ENCODE data around the gene MXRA8.
"Not testable (repeated sequence)": the region's sequence is repeated elsewhere in the genome, so short reads cannot be mapped to it uniquely, and the experiment has no call there.

The MXRA8 gene, protein sequence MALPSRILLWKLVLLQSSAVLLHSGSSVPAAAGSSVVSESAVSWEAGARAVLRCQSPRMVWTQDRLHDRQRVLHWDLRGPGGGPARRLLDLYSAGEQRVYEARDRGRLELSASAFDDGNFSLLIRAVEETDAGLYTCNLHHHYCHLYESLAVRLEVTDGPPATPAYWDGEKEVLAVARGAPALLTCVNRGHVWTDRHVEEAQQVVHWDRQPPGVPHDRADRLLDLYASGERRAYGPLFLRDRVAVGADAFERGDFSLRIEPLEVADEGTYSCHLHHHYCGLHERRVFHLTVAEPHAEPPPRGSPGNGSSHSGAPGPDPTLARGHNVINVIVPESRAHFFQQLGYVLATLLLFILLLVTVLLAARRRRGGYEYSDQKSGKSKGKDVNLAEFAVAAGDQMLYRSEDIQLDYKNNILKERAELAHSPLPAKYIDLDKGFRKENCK

DNA sequence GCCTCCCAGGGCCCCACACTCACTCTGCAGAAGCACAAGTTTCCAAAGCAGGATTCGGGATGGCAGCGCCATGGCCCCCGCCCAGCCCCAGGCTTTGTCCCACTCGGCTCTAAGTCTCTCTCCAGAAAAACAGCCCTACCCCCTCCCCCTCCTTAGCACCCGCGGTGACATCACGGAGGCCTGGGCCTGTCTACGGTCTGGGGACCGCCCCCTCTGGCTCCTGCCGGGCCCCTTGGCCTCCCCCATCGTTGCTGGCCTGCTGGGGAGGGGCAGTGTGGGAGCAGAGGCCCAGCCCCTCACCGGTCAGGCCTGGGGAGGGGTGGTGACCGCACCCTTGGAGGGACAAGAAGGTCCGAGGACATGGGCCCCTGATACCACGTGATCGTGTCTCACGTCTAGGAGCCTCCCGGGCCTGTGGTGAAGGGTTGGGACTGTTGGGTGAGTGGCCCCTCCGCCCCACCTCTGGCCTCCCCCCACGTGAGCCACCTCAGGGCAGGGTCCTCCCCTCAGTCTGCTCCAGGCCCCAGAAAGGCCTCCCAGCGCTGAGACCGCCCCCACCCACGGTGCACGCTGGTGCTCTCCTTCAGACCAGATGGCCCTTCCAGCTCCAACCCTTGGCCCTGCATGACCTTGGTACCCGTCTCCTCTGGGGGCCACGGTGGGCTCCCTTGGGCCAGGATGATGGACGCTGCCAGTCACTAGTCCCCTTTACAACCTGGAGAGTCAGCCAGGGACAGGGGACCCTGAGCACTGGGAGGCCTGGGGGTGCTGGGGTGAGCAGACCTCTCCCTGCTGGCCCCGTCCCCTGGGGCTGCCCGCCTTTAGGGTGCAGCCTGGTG lies at the start of gene MXRA8:
Gene MXRA8, minus strand, starts transcription at position 123 of the 839 bp plus-strand sequence. Its CDS starts 51 bp downstream, at position 72.
- no peak for DNase-seq

DNA sequence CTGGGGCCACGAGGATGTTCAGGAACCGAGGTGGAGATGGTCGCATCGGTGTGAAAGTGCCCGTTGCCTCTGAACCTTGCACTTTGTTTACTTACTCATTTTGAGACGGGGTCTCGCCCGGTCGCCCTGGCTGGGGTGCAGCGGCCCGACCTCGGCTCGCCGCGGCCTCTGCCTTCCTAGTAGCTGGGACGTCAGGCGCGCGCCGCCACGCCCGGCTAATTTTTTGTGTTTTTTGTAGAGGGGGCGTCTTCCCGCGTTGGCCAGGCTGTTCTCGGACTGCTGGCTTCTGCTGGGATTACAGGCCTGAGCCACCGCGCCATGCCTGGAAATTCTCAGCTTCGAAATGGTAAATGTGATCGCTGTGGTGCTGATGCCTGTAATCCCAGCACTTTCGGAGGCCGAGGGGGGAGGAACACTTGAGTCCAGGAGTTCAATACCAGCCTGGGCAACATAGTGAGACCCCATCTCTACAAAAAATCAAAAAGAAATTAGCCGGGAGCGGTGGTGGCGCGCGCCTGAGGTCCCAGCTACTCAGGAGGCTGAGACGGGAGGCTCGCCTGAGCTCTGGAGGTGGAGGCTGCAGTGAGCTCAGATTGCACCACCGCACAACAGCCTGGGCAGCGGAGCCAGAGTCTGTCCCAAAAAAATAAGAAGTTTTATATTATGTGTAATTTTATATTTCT lies 49.4 kb upstream of the MXRA8 start:
- peak; percentile 21 to 40 for DNase-seq

DNA sequence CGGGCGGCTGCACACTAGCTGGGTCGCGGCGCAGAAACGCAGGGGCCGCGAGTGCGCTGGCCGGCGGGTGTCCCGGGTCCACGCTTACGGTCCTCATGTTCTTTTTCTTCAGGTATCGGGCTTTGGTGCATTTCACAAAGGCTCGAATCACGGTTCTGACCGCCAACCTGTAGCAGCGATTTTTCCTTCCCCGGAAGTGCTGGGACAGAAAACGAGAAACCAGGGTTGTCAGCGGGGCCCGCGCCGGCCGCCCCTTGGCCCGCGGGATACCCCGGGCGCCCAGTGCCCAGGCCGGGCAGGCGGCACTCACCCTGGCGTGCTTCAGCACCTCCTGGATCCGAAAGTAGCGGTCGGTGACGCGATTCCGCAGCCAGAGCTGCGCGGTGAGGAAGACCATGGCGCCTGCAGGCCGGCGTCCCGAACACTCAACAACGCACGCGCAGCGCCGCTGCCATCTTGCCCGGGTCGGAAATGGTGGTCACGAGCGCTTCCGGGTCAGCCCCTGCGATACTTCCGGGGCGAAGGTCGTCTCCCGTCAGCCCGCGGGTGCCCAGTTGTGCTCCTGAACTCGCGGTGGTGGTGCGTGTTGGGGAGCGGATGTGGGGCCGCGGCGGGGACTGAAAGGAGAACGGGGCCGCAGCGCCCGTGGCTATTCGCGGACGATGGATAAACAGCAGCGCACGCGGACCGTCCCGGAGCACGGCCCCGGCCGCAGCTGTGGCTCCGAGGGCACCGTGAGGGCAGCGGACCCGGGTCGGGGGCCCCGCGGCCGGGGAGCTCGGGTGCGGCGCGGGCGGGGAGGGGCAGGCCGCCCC lies 48.7 kb upstream of the MXRA8 start, which contains the start of gene MRPL20:
Gene MRPL20, minus strand, starts transcription at position 473 of the 815 bp plus-strand sequence. Its CDS starts 76 bp downstream, at position 397.
- peak; percentile 96 to 97 for DNase-seq

DNA sequence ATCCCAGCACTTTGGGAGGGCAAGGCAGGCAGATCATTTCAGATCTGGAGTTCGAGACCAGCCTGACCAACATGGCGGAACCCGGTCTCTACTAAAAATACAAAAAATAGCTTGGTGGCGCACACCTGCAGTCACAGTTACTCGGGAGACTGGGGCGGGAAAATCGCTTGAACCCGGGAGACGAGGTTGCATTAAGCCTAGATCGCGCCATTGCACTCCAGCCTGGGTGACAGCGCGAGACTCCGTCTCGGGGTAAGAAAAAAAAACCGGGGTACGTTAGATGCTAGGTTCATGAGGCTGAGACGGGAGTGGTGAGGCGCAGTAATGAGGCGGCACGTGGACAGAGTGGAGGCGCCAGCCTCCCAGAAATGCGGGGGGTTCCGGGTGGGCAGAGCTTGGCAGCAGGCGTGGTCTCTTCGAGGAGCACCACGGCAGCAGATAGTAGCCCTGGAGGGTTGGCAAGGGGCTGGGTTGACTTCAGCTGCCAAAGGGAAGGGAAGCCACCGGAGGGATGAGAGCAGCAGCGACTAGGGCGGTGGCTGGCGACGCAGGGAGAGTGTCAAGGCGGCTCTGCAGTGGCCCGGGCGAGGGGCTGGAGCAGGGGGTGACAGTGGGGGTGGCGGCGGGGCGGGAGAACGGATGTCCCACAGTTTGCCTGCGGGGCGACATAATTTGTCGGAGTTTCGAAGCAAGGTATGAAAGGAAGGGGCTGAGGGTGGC lies 47.9 kb upstream of the MXRA8 start:
- DNase-seq: no peak

DNA sequence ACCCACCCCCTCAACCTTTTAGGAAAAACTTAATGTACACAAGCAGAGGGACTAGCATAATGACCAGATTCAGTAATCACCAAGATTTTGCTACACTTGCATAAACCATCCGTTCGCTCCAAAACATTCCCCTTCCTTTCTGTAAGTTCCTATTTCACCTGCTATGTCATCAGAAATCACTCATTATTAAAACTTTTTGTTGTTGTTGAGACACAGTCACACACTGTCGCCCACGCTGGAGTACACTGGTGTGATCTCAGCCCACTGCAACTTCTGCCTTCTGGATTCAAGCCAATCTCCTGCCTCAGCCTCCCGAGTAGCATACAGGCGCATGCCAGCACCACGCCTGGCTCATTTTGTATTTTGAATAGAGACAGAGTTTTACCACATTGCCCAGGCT lies 45.3 kb upstream of the MXRA8 start:
- DNase-seq: no peak

DNA sequence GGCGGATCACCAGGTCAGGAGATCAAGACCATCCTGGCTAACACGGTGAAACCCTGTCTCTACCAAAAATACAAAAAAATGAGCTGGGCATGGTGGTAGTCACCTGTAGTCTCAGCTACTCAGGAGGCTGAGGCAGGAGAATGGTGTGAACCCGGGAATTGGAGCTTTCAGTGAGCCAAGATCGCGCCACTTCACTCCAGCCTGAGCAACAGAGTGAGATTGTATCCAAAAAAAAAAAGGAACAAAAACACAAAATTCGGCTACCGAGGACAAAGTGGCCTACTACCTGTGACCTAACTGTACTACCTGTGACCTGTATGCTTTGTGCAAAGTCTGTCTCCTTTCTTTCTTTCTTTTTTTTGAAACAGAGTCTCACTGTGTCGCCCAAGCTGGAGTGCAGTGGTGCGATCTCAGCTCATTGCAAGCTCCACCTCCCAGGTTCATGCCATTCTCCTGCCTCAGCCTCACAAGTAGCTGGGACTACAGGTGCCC lies 44.6 kb upstream of the MXRA8 start:
- DNase-seq: not testable (repeated sequence)

DNA sequence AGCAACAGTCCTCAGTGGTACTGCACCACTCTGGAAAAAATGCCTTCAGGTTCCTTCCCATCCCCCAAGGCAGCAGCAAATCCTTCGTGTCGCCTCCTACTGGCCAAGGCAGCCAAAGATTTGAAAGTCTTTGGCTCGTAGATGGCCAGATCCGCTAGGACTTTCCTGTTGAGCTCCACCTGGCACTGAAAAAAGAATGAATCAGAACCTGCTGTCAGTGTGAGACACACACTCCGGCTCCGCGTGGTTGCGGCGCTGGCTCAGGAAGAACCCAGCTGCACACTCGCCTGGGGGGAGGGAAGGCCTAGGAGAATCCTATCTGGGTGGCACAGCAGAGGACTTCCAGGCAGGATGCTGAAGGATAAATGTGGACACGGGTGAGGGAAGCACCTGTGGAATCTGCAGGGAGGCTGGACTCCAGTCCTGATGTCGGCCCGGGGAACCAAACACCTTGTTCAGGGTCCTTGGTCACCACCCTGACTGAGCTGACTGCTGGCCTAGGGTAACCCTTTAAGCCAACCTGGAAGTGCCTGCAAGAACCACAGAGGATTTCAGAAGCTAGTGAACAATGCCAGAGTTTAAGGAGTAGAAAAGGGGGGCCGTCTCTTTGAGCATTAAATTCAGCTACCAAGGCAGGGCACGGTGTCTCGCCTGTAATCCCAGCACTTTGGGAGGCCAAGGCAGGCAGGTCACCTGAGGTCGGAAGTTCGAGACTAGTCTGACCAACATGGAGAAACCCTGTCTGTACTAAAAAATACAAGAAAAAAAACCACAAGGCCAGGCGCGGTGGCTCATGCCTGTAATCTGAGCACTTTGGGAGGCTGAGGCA lies 43.9 kb upstream of the MXRA8 start:
- peak; percentile 60 to 65 for DNase-seq

DNA sequence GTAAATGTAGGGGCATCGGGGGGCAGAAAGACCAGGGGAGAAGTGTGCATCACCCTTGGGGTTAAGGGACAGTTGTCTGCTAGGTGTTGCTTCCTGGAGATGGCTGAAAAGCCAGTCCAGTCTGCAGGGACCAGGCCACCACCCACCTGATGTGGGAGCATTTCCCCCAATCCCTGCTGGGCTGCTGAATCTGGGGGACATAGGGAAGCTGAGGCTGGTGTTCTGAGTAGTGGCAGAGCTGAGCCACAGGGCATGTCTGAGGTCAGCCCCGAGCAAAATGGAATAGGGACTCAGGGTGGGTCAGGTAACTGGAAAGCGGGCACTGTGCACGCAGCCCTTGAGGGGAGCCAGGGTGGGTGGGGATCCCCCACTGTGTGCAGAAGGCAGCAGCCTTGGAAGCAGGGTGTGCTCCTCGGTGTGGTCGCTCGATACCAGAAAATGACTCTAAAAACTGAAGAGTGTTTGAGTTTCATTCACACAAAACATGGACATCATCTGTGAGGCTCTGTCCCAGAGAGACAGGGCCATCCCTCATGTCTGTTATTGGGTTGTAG lies 43.2 kb upstream of the MXRA8 start:
- DNase-seq: no peak

DNA sequence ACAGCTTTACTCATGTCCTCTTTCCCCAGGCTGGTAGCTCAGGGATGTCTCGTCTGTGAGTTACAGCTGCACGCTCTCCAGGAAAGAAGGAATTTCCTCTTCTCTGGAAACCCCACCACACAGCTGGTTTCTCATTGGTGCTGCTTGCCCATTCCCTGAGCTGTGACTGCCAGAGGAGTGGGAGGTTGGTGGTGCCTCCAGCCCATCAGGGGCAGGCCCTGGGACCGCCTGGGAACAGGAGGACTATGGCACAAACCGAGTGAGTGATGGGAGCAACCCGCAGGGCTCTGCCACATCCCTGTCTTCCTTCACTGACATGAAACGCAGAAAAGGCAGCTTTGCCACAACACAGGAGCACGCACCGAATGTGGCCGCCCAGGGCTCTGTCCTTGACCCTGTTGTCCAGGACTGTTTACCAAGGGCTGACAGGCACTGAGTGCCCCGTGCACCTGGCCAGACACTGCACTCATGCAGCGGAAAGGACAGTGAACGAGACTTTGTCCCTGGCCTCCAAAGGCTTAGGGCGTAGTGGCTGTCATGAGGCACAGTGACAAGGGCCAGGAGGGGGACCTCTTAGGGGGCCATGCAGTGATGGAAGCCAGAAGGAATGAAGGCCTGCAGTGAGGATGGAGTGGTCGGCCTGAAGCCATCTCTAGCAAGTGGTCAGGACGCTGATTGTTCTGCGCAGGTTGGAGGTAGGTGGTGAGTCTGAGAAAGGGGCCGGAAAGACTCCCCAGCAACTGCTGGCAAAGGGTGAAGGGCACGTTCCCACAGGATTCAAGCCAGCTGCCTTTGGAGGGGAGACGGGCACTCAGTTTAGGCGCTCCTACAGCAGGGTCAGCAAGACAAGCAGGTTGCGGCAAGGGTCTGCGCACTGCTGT lies 42.5 kb upstream of the MXRA8 start:
- no peak for DNase-seq

DNA sequence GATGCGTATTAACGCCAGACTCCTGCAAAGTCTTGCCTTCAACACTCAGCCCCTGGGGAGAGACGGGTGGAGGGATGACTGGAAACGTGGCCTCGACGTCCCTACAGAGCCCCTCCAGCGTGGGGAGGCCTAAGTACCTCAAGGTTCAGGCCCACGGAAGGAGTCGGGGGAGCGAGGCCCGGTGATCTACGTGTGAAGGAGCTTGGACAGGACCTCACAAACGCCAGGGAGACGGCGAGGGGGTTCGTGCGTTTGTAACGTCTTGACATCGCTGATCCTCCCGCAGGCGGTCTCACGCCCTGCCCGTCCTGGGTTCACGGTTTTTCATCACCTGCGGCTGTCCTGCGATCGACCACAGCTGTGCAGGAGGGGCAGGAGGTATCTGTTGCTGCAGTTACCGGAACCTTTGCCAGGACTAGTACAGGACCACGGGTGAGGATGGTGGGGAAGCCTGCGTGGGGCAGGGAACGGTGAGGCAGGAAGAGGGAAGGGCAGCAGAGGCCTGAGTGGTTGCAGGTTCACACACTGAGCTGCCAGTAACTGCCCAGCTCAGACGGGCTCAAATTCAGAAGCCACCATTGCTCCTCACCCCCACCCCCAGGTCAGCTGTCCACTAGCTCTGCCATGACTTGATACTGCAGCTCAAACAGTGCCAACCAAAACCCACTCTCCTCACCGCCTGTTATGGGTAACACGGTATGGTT lies 41.7 kb upstream of the MXRA8 start:
- DNase-seq: peak in 1 of 2 experiments; percentile 37

DNA sequence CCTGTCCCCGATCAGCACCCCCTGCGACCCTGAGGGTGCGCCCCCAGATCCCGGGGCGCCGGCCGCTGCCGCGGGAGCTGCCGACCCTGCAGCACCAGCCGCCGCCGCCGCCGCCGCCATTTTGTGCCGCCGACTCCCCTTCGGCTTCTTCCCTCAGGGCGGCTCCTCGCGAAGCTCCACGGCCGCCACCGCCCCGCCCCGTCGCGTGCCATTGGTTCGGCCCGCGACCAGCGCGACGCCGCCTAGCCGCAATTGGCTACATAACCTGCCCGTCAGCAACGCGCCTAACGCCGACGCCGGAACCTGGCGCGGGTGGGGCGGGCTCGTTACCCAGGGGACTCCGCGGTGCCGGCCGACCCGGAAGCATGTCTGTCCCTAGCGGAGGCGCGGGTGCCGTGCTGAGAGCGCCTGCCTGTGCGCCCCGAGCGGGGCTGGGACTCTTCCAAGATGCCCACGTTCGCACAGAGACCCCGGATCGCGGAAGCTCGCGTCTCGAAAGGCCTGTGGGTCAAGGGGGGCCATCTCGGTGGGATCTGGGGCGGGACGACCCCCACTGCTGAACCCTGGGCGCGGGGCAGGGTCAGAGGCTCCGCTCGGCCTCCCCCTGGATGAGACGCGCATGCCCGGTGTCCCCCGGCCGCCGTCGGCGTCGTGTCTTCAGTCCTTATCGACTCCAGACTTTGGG lies 41.0 kb upstream of the MXRA8 start, which contains the start of gene CCNL2:
Gene CCNL2, minus strand, starts transcription at position 149 of the 685 bp plus-strand sequence. Its CDS starts 29 bp downstream, at position 120.
- DNase-seq: peak; percentile 99

DNA sequence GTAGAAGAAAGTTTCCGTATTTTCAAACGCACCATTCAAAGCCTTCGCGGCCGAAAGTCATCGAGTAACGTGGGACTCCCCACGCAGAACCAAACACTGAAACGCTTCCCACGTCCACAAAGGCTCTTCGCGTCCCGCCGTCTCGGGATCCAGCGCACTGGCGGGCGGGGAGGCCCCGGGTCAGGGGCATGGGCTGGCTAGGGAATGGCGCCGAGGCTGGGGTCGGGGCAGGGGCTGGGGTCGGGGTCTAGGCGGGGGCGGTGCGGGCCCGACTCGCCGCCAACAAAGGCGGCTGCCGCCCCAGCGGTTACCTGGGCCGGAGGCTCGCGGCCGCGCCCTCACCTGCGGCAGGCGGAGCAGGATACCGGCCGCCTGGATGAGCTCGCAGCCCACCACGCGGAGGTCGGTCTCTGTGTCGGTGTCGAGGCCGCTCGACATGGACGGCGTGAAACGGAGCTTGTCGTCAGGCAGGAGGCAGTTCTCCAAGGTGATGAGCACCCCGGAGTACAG lies 40.4 kb upstream of the MXRA8 start:
- no peak for DNase-seq

DNA sequence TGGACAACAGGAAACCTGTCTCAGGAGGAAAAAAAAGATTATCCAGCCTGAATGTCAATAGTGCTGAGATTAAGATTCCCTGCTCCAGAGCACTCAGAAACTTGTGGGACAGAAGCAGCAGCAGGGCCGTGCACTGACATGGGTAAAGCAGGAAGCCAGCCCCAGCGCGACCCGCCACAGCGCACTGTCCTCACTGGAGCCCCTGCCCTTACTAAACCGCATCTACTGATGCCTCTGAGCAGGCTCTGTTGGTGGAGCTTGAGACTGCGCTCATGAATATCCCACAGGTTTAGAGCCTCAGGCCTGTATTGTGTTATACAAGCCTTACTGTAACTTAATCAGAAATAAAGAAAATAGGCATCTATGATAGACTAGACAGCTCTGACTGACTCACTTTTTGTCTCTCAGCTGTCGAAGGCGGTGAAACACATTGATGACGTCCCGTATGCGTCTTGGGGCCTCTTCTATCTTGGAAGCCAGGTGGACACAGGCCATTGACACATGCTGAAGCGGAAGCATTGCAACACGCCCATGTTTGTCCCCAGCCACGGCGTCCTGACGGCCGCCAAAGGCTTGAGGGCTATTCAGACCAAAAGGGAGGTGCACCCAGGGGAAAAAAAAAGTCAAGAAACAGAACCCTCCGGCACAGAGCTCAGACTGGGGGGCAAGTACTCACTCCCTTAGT lies 39.6 kb upstream of the MXRA8 start:
- no peak for DNase-seq

DNA sequence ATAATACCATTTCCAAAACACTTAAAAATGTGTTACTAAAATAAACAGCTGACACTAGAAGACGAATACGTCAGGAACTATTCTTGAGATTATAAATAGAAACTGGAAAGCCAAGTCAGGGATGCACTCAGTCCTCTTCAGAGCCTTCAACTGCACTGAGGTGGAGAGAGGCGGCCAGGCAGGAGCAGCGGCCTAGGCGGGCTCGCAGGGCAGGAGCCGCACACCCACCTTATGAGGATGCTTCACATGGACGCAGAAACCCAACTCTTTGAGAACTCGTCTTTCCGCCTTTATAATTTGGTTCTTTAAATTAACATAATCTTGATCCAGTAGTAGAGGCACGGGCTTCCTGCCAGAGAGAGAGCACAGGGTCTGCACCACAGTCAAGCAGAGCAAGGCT lies 36.8 kb upstream of the MXRA8 start:
- DNase-seq: no peak

DNA sequence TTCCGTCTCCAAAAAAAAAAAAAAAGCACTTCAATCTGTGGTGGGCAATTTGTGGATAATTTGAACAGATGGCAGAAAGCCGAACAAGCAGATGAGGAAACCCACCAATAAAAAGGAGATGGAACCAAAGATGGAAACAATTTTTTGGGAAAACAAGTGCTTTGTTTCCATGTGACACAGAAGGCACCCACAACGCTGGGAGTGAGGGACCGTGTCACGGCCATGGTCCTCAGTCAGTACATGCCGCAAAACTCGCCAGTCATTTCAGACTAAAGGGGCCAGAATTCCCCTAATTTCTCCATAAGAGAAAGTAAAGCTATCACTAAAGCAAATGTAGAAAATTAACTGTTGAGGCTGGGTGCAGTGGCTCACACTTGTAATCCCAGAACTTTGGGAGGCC lies 35.8 kb upstream of the MXRA8 start:
- no peak for DNase-seq

DNA sequence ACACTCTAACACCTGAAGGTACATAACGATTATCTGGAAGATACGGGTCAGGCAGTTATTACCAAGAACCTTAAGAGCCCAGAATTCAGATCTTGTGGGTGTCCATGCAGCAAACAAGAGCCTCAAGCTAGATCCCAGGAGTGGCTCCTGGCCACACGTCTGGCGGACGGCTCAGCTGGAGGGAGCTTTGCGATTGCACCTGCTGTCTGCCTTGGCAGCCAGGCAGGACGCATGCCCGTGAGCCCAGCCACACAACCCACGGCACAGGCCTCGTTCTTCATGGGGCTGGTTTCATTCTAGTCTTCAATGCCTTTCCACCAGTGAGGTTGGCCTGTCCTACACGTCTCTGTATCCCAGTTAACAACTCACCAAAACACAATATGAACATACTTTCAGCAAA lies 35.1 kb upstream of the MXRA8 start:
- DNase-seq: no peak

DNA sequence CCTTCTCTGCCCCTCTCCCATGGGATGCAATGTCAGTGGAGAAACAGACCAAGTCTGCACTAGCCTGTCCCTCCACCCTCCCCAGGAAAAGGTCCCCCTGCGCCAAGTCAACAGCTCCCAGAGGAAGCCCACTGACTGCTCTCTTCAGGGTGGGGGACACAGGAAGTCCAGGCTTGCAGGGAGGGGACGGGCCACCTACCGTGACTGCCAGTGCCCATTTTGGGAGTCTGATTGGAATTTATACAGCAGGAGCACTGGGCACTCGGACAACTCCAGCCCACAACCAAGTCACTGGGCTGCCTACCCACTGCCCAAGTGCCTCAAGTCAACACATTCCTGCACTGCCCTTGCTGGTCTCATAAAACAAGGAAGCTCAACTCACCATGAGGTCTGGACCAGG lies 34.7 kb upstream of the MXRA8 start:
- no peak for DNase-seq

Measured in activated CD4-positive, alpha-beta T cell treated with anti-CD3 and anti-CD28 coated beads, Interleukin-2, amount 50 U/mL, for 48 hours (primary cell).